ENCODE measurements around the gene CDH9. TPM values are rescaled to one million over a fixed set of nuclear protein-coding genes. Genes with fewer than 3 reads are reported as not detected.

The CDH9 gene
- total and polyA plus RNA-seq, 9 of the 15 experiments (the other 6 are each of a cell fraction or from before 2014, with no cell fraction given): not detected

DNA sequence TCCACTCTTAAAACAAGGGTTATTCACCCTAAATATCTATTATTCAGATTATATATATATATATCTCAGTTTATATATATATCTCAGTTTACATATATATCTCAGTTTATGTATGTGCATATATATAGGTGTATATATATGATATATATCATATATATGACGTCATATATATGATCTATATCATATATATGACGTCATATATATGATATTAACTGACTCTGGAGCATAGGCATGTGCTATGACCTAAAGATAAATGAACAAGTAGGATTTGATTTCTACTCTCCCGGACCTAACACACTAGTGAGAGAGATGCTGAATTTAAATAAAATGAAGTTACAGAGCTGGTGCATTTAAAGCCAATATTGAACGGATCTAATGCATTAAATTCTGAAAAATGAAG is 174.3 kb downstream of the CDH9 start (continued):
- no peak for TF ChIP-seq ZNF263 (CRISPR knock-in tag; IDR thresholded peaks at IDR 0.05; ENCODE audit: borderline replicate concordance)
- TF ChIP-seq, protein P1, sequence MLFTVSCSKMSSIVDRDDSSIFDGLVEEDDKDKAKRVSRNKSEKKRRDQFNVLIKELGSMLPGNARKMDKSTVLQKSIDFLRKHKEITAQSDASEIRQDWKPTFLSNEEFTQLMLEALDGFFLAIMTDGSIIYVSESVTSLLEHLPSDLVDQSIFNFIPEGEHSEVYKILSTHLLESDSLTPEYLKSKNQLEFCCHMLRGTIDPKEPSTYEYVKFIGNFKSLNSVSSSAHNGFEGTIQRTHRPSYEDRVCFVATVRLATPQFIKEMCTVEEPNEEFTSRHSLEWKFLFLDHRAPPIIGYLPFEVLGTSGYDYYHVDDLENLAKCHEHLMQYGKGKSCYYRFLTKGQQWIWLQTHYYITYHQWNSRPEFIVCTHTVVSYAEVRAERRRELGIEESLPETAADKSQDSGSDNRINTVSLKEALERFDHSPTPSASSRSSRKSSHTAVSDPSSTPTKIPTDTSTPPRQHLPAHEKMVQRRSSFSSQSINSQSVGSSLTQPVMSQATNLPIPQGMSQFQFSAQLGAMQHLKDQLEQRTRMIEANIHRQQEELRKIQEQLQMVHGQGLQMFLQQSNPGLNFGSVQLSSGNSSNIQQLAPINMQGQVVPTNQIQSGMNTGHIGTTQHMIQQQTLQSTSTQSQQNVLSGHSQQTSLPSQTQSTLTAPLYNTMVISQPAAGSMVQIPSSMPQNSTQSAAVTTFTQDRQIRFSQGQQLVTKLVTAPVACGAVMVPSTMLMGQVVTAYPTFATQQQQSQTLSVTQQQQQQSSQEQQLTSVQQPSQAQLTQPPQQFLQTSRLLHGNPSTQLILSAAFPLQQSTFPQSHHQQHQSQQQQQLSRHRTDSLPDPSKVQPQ (CRISPR knock-in tag; IDR thresholded peaks at IDR 0.05; ENCODE audit: borderline replicate concordance): no peak
- no peak for TF ChIP-seq ZNF57 (CRISPR knock-in tag; IDR thresholded peaks at IDR 0.05)
- no peak for TF ChIP-seq ZNF764 (CRISPR knock-in tag; IDR thresholded peaks at IDR 0.05; ENCODE audit: low read depth)

DNA sequence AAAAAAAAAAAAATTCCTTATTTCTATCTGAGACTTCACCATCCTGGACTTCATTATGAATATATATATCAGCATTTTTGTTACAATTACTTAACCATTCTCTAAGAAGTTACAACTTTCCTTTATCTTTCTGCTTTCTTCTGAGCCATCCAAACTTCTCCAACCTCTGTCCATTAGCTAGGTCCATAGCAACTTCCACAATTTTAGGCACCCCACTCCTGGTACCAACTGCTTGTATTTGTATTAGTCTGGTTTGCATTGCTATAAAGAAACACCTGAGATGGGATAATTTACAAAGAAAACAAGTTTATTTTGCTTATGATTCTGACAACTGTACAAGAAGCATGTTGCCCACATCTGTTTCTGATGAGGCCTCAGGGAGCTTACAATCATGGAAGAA is 182.1 kb downstream of the CDH9 start:
- Histone ChIP-seq H3K9me1 (ENCODE audit: control insufficient read depth, insufficient read depth, low read length) (no peaks in the 10 kb centered on the region), H3K27me3 (ENCODE audit: control insufficient read depth in 2 of 2, insufficient read depth in 2 of 2, low read length in 2 of 2) (no peaks in the 10 kb centered on the region), H2AFZ (ENCODE audit: low read depth, low read length) (no peak overlapping the region), H3K79me2 (ENCODE audit: control insufficient read depth, insufficient read depth, low read length) (no peaks in the 10 kb centered on the region), H3K4me1 (replicated peaks in 1 of 2; ENCODE audit: control insufficient read depth in 2 of 2, insufficient read depth in 2 of 2, low read length in 2 of 2) (no peaks in the 10 kb centered on the region), H3K9ac (ENCODE audit: insufficient read depth in 1 of 2, low read depth in 2 of 2, low read length in 2 of 2) (no peak overlapping the region), H3K36me3 (ENCODE audit: control insufficient read depth, insufficient read depth, low read length) (no peaks in the 10 kb centered on the region), H3K4me2 (ENCODE audit: insufficient read depth, low read length) (no peak overlapping the region), H3K4me3 (no peak overlapping the region), H4K20me1 (replicated peaks; ENCODE audit: control insufficient read depth, insufficient read depth, low read length) (no peaks in the 10 kb centered on the region), H3K27ac (ENCODE audit: extremely low read depth, low read depth, low read length) (no peak overlapping the region), H3K9me3 (replicated peaks; ENCODE audit: control insufficient read depth, insufficient read depth, low read depth, low read length) (no peaks in the 10 kb centered on the region)
- DNase-seq (ENCODE audit: extremely low read depth in 1 of 4, low spot score in 3 of 4): no peak
- FAIRE-seq: no peak
- no TSS peak for BruUV-seq (replicated peaks)
- ChIA-PET POLR2A (interaction anchor here (0.7 kb wide), 1 partner anchor 113 kb away, joined by 6 read pairs; no protein-coding TSS in a partner anchor), CTCF (ENCODE audit: low intra/inter-chr PET ratio) (no interaction called here)
- in situ Hi-C loops (cut with MboI): no loop called here
- no peak for ATAC-seq
- intact Hi-C loops (cut with micrococcal nuclease): no loop called here
- TF ChIP-seq, protein P2, sequence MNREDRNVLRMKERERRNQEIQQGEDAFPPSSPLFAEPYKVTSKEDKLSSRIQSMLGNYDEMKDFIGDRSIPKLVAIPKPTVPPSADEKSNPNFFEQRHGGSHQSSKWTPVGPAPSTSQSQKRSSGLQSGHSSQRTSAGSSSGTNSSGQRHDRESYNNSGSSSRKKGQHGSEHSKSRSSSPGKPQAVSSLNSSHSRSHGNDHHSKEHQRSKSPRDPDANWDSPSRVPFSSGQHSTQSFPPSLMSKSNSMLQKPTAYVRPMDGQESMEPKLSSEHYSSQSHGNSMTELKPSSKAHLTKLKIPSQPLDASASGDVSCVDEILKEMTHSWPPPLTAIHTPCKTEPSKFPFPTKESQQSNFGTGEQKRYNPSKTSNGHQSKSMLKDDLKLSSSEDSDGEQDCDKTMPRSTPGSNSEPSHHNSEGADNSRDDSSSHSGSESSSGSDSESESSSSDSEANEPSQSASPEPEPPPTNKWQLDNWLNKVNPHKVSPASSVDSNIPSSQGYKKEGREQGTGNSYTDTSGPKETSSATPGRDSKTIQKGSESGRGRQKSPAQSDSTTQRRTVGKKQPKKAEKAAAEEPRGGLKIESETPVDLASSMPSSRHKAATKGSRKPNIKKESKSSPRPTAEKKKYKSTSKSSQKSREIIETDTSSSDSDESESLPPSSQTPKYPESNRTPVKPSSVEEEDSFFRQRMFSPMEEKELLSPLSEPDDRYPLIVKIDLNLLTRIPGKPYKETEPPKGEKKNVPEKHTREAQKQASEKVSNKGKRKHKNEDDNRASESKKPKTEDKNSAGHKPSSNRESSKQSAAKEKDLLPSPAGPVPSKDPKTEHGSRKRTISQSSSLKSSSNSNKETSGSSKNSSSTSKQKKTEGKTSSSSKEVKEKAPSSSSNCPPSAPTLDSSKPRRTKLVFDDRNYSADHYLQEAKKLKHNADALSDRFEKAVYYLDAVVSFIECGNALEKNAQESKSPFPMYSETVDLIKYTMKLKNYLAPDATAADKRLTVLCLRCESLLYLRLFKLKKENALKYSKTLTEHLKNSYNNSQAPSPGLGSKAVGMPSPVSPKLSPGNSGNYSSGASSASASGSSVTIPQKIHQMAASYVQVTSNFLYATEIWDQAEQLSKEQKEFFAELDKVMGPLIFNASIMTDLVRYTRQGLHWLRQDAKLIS (CRISPR knock-in tag; IDR thresholded peaks at IDR 0.05): no peak
- TF ChIP-seq ZNF707 (CRISPR knock-in tag; conservative IDR thresholded peaks at IDR 0.05): peak; percentile 90
